SIG-M5 treated with dmso at 0.1 percent for 504 hours (cell line): ENCODE measurements around the gene CCL13.
A peak's percentile ranks its signal among the peaks of the same experiment; 100 is the strongest.

Experiments used
- DNase-seq: peaks from one replicate; lab custom pipeline; 2025; ENCODE audit not compliant: unreplicated experiment; lab: John Stamatoyannopoulos, UW

The CCL13 gene

DNA sequence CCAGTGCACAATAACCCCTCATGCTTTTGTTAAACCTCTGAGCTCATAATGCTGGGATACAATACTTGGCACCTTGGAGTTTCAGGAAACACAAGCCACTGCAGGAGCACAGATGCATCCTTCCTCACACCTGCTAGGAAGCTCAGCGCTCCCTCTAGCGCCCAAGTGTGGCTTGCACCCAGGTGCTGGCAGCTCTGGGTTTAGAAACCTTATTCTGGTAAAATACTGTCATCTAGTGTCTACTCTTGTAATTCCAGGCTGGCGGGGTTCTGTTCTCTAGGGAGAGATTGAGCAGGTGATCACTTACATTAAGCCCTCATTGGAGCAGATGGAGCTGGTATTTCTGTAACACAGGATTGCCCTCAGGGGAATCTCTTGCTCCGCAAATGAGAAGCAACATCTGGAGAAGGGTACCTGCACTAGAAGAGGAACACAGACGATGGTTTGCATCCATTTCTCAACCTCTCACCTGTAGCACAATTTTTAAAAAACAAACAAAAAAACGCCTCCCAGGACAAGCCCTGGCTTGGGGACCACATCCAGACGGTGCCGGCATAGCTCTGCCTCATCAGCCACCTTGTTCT is 5.3 kb downstream of the CCL13 start:
- peak; percentile 77 for DNase-seq

DNA sequence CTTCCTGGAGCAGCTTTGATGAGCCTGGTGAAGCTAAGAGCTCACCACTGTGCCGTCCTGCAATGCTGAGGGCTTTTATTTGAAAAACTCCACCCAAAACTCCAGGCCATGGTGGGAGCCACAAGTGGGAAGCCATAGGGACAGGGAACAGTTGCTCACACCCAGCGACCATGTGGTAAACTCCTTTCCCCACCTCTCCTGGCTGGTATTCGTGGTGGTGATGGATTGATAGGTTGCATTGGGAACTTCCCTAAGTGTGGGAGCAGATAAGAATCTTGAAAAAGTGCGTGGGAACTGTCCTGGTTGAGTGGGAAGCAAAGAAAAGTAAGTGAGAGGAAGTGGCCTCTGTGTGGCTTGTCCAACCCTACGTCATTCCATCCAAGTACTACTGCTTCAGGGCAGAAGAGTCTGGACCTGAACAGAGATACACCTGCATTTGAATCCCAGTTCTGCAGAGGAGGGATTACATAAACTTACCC is 6.9 kb downstream of the CCL13 start, which contains the start of gene CCL1:
Gene CCL1 (minus strand): TSS at position 51 of the 479 bp plus-strand sequence. CDS start 72 bp downstream, outside the sequence.
- no peak for DNase-seq

DNA sequence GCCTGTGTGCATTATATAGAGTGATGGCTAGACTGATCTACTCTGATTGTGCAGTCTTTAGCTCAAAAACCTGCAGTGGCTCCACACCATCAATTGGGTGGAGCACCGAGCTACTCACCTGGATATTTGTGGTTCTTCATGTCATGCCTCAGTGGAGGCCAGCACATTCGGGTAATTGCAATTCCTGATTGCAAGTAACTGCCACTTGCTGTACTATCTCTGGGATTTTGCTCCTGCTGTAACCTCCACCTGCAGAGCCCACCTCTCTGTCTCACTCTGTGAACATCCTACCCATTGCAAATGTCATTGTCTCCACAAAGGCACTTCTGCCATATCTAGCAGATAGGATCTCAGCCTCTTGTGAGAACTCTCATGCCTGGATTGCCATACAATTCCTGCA is 8.5 kb downstream of the CCL13 start:
- DNase-seq: no peak

DNA sequence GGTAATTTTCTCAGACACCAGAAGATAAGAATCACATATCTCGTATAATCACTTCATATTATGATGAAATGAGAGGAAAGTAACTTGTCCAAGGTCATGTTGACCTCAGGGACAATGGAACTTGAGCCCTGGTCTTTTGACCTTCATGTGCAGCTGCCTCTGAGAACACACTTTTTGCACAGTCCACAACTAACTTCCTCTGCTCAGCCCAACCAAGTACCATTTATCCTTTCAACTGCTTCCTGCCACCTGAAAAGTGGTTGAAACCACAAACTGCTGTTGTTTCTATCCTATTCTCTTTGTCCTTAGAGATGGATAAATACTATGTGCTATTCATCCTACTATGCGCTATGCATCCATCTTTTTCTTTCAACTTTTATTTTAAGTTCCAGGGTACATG is 9.1 kb downstream of the CCL13 start:
- DNase-seq: no peak

DNA sequence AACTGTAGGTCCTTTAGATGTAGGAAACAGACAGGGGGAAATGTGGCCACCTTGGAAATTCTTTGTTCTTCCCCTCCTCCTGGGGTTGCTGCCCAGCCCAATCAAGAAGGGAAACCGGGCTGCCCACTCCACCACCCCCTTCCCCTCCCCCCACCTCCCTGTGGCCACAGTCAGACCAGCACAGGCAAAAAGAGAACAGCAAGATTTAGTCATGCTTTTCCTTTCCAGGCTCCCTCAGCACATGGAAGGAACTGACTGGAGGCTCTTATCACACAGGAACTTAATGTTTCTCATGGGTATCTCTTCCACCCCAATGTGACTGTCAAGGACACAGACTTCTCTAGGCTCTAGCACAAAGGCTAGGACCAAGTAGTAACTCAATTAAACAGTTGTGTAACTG is 9.7 kb downstream of the CCL13 start:
- DNase-seq: no peak

DNA sequence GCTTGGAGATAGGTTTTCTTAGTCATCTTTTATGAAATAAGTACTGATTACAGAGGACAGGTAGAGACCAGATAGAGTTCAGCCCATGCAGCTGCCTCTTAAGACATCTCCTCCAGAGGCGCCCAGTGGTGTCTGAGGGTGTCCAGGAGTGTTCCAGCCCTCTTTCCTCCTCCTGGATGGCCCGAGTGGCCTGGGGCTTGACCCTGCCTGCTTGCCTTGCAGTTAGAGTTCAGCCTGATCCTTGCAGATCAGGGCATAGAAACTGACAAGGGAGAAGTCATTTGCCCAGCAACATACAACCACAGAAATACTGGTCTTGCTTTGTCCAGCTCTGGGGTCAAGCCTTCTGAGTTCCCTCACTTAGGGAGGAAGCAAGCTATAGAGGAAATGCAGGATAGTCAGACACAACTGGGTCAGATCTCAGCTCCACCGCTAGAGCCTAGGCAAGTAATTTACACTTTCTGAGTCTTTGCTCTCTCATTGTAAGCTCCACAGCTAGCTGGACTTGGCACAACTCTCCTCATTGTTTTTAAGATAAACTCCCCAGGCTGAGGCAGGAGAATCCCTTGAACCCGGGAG is 10.3 kb downstream of the CCL13 start:
- DNase-seq: no peak

DNA sequence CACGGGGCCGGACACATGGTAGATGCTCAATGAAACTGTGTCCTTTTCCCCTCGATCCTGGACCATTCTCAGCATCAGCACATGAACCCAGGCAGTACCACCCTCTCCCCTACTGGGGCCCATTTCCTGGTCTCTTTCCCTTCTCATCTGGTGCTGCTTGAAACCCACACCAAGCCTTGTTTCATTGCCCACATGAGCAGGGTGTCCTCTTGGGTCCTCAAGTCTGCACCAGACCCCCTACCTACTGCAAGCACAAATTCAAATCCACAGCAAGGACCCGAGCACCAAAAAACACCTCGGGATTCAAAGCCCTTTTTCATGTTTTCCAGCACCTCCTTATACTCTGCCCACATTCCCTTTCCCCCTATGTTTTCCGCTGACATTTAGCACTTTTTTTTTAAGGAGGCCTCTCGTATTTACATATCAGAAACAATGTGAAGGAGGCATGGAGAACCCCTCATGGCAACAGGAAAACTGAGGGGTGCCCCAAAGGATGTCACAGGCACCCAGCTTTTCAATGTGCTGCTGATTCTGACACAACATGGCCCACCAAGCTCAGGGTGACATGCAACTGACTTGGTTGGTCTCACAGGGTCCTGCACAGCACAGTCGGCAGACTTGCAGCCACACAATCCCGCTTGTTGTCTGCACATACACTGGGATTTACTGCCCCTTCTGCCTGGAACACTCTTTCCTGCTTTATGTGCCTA is 11.4 kb downstream of the CCL13 start:
- no peak for DNase-seq

DNA sequence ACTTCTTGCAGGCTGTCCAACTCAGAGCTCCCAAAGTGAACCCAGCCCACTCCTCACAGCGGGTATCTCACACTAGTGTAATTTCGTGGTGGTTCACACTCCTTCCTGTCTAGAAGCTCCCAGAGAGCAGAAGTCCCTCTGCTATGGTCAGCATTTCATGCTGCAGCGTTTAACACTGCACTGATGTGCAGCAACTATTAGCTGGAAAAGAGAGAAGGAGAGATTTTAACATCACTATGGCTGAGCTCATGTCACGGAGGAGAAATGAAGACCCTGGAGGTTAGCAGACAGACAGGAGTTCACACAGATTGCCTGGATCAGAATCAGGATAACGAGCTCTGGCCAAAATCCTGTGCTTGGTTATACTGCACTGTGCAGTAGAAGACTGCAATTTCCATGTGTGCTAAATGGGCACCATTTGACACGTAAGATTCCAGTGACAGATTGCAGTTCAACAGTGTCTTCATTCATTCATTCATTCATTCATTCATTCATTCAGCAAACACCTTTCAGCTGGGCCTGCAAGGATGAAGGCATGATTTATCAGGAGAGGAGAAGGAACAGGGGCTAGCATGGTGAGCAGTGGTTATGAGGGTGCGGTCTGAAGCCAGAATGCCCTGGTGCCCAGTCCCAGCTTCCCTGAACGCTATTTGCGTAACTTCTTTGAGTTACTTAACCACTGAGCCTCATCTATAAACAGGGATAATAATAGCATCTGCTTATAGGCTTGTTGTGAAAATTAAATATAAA is 12.1 kb downstream of the CCL13 start:
- DNase-seq: peak; percentile 64

DNA sequence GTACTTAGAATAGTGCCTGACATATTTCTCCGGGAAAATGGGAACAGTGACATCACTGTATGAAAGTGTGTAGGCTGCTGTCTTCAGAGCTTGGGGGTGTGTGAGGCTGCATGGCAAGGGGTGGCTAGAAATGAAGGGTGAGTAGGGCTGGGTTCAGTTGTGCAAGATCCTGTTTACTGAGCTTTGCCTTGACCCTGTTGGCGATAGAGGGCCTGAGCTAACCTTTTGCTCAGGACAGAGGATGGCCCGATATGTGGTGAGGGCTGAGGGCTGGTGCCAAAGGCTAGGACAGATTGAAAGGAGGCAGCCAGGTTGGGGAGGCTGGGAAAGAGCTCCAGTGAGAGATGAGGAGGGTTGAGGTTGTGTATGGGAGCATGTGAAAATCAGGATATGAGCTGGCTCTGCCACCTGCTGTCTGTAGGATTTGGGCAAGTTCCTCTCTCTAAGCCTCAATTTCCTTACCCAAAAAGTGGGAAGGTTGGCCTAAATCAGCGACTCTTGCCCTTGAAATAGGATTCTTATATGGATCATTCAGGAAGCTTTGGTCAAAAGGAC is 12.7 kb downstream of the CCL13 start:
- no peak for DNase-seq

DNA sequence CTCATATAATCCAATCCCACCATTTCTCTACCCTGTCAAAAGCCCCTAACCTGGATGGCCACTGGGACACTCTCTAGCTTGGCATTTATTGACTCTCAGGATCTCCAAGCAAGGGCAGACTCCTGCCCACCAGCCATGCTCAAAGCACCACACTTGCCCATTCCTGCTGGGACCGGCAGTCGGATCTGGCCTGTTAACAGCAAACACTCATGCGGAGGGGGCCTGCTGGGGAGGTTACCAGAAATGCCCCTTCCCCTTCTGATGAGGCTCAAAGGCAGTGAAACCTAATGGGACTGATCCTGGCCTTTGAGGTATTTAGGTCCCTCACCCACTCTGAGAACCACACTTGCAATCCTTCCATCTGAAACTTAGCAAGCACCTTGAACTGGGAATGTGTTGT is 13.3 kb downstream of the CCL13 start:
- DNase-seq: no peak

DNA sequence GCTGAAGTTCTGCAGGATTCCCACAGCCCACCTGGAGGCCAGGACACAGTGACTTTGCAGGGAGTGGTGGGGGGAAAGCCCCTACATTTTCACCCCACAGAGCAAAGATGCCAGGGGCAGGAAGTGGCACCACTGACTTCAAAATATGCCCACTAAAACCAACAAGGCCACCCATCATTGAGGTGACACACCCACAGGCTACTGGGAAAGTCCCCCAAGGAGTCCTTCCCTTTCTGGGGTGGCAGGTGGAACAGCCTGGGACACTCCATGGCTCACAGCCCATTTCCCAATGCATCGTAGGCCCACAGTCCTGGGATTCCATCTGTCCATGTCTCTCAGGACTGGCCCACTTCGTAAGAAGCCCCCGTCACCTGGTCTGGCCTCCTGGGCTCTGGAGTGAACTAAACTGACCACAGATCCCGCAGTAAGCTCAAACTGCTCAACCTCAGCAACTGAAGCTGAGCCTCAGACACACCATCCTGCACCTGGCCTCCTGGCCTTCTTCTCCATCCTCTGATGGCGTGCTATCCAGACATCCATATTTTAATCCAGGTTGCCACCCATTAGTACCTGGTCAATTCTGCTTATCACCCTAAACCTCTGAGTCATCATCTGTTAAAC is 14.2 kb downstream of the CCL13 start:
- DNase-seq: no peak

DNA sequence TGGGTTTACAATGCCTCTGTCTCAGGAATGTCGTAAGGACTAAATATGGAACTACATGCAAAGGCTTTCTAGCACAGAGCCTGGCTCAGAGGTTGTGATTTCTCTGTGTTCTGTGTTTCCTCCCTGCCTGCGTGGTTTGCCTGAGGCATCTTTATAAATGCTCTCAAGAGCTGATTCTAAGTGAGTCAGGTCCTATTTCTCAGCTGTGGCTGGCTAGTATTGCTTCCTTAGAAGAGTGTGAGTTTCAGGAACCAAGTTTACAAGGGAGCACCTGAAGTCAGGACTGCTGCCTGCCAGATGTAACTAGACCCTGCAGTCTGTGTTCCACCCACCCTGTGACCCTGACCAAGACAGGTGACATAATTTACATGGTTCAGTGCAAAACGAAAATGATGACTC is 14.7 kb downstream of the CCL13 start:
- no peak for DNase-seq

DNA sequence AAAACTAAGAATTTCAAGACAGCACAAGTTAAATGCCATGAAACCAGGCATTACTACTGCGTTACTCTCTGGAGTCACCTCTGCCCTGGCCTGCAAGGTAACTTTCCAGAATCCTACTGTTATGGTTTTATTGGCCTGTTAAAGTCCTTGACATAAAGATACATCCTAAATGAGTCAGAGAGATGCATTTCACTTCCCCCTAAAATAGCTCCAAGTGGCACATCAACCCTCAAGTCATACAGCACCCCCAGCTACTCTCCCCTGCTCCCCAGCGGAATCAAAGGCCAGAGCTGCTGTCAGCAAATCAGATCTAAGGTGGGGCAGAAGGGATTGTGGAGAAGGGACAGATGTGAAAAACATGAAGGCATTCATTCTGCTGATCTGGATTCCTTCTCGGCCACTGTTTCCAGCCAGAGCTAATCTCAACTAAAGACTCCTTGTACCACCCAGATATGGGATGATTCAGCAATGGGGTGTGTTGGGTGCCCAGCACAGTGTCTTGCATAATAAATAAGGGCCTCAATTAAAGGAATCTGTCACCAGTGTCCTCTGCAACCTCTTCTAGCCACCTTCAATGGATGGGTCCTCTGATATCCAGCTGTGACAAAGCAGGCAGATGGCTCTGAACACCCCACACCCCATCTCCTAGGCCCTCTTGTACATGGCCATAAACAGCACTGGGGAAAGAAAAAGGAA is 15.3 kb downstream of the CCL13 start:
- DNase-seq: no peak

DNA sequence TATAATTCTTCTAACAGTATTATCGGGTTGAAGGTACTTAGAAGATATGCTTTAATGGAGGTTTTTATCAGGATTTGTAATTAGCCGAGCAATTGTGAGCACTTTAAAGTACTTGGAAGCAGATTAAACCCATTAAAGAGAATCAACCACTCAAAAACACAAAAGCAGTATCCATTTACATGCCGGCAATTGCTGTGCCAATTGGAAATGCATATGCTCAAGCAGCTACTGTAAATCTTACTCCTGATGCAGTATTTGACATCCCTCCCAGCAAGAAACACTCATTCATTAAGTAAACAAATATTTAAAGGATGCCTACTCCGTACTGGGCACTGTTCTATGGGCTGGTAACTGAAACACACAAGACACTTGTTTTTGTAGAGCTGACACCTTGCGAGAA is 18.2 kb downstream of the CCL13 start:
- no peak for DNase-seq

DNA sequence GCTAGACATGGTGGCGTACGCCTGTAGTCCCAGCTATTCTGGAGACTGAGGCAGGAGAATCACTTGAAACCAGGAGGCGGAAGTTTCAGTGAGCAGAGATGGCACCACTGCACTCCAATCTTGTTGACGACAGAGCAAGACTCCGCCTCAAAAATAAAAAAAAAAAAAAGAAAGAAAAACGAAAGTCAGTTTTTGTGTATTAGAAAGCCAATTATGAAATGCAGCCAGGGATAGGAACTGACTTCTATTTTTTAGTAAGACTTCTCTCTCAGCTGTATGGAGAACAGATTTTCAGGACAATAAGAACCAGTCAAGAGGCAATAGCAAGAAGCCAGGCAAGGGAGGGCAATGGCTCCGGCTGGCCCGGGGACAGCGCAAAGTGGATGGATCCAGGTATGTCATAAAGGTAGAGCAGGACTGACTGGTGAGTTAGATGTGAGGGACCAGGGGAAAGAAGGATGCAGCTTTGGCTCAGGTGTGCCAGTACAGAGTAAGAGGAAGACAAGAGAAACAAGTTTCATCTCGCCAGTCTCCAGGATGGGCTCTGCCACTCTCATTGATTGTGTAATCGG is 19.2 kb downstream of the CCL13 start:
- no peak for DNase-seq

DNA sequence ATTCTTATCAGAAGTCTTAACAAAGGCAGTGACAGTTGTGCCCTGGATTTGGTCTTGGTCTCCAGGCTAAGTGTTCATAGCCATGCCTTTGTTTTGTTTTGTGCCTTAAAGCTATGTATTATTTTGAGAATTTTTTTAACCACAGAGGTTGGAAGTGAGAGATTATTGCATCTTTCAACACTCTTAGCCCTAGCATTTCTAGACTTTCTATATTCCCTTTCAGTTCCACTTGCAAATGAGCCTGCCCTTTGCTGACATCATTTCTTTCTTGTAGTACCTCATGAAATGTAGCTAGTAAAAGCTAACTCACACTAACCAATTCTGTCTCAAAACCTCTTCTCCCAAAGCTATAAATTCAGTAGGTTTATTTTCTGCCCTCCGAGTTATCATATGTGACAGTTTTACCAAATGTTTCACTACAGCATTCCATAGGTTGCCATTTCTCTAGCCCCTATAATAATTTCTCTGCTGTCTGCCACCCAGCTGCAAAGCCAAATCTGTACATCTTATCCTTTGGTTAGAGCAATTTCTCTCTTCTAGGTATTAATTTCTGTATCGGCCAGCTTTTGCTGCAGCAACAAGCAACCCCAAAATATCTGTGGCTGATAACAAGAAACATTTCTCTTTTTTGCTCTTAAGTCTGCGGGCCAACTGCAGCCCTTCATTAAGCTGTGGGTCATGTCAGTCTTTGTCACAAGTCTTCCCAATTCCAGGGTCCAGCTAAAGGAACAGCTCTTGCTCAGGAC is 21.0 kb downstream of the CCL13 start:
- DNase-seq: no peak

DNA sequence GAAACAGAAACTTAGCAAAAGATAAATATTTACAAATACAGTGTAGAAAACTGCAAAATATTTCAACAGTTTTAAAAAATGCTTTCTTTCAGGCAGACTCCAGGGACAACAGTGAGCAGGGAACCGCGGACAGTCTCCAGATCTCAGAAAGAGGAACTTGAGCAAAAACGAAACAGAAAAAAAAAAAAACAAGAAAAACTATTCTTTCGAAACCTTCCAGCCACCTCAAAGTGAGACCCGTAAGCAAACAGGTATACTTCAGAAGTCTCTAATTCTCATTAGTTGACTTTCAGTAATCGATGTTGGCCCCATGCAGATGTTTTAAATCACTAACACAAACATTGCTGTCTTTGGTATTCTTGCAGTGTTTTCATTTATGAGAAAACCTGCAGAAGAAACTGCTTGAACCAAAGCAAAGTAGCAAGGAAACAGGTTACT is 22.4 kb downstream of the CCL13 start:
- peak; percentile 85 for DNase-seq

DNA sequence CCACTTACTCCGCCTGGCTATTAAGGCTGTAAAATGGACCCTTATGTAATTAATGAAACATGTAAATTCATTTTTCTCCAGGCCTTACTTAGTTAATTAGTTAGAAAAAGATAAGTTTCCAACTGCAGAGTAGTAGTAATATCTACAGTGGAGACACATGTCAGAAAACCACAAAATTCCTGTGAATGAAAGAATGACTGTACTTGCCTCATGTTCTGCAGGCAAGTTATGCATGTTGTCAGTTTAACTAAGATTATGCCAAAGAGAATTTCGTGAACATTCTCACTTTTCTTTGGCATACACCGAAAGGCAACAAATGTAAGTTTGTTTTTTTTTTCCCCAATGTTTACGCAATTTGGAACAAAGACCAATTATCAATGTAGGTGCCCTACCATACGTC is 23.6 kb downstream of the CCL13 start:
- DNase-seq: no peak

DNA sequence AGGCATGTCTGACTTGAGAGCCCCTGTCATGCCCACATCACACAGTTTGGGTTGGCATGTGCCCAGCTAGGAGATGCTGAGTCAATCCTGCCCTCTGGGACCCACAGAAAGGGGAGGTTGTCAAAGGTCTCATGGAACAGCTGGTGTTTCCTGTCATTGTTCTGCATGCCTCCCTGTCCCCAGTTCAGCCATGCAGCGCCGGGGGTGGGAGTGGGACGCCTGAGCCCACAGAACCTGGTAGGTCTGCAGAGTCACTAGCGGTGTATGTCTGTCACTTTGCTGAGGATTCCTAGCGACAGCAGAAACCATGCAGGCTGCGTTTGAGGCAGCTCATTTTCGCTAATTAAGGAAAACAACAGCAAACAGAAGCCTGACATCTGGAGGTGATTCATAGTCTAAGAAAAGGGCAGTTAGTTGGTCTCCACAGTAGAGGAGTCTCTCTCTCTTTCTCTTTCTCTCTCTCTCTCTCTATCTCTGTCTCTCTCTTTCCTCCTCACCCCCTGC is 26.4 kb downstream of the CCL13 start:
- no peak for DNase-seq
